DND-41 (cell line): ENCODE data around the gene TSSK1B.

Source experiments
- EZH2 ChIP-seq: IDR thresholded peaks from 3 replicates; pipeline ENCODE4 v1.6.1; 2012; ENCODE audit warnings: borderline replicate concordance, low read depth, mild to moderate bottlenecking, moderate library complexity, low read length, inconsistent platforms; ENCODE audit not compliant: severe bottlenecking
- TF ChIP-seq, protein P1 (sequence below): IDR thresholded peaks from 2 replicates; pipeline ENCODE4 v1.5.1; 2012; ENCODE audit warnings: borderline replicate concordance, low read length, moderate library complexity, mild to moderate bottlenecking; ENCODE audit not compliant: poor library complexity, severe bottlenecking; ENCODE audit errors: extremely low read depth

DNA sequence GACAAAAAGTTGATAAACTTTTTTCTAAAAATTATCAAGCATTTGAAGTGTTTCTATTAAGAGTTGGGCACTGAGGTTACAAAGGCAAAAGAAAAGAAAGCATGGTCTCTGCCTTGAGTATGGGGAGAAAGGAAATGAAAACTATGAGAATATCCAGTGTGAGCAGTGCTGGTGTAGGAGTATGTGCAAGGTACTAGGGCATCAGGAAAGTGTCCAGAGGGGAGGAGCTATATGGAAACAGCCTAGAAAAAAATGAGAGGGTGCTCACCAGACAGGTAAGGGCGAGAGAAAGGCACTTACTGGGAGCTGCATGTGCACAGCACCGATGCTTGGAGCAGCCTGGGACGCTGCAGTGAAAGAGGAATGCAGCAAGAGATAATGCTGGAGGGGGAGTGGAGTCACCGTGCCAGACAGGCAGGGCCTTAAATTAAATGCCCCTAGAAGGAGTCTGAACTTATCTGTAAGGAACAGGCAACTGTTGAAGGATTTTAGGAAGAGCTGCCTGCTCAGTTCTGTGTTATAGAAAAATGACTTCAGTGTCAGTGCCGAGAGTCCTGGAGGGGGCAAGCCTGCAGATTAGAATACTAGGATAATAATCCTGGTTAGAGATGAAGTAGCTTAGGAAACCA, 39.4 kb upstream of the TSSK1B start:
- TF ChIP-seq, protein P1, sequence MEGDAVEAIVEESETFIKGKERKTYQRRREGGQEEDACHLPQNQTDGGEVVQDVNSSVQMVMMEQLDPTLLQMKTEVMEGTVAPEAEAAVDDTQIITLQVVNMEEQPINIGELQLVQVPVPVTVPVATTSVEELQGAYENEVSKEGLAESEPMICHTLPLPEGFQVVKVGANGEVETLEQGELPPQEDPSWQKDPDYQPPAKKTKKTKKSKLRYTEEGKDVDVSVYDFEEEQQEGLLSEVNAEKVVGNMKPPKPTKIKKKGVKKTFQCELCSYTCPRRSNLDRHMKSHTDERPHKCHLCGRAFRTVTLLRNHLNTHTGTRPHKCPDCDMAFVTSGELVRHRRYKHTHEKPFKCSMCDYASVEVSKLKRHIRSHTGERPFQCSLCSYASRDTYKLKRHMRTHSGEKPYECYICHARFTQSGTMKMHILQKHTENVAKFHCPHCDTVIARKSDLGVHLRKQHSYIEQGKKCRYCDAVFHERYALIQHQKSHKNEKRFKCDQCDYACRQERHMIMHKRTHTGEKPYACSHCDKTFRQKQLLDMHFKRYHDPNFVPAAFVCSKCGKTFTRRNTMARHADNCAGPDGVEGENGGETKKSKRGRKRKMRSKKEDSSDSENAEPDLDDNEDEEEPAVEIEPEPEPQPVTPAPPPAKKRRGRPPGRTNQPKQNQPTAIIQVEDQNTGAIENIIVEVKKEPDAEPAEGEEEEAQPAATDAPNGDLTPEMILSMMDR, result no peak
- no peak for TF ChIP-seq EZH2
